SIG-M5 treated with dmso at 0.1 percent for 504 hours (cell line): ENCODE measurements around the gene FTSJ1.
"Not testable (repeated sequence)": the region's sequence is repeated elsewhere in the genome, so short reads cannot be mapped to it uniquely, and the experiment has no call there.

Experiments used
- DNase-seq: peaks from one replicate; lab custom pipeline; 2025; ENCODE audit not compliant: unreplicated experiment; lab: John Stamatoyannopoulos, UW

FTSJ1 gene

GRCh38 chrX:48521353-48522243 lies 45.6 kb downstream of the FTSJ1 start, which contains the start of gene EBP:
TSS of gene EBP (plus strand) at chrX:48521808. CDS start at chrX:48523772, 1,964 bp downstream.
- peak; percentile 94 for DNase-seq

- no peak for DNase-seq
These were observed 46.3 kb downstream of the FTSJ1 start for GRCh38 chrX:48522291-48522690.

GRCh38 chrX:48523682-48524081 lies 47.7 kb downstream of the FTSJ1 start:
- peak; percentile 15 for DNase-seq

- not testable (repeated sequence) for DNase-seq
These were observed 49.9 kb downstream of the FTSJ1 start for GRCh38 chrX:48525853-48526252.

- DNase-seq: no peak
These were observed 54.7 kb downstream of the FTSJ1 start for GRCh38 chrX:48530736-48531135.

- DNase-seq: peak; percentile 38
These were observed 55.5 kb downstream of the FTSJ1 start for GRCh38 chrX:48531358-48531959.

- DNase-seq: no peak
These were observed 56.2 kb downstream of the FTSJ1 start for GRCh38 chrX:48532161-48532560.

- DNase-seq: no peak
These were observed 57.2 kb downstream of the FTSJ1 start for GRCh38 chrX:48533165-48533564.
